AG04450 (cell line): ENCODE data around the gene NUTM2F. TPM values are rescaled to one million over a fixed set of nuclear protein-coding genes. Genes with fewer than 3 reads are reported as not detected.
"Not testable (repeated sequence)": the region's sequence is repeated elsewhere in the genome, so short reads cannot be mapped to it uniquely, and the experiment has no call there.

ENCODE experiments used
- CTCF ChIA-PET: fragments of 300-600, 350-600 bp; formaldehyde crosslinking; extraction: SDS; loops from one replicate; lab custom pipeline; 2022; ENCODE audit warnings: antibody characterized with exemption, inconsistent platforms; lab: Charles Lee
- POLR2A ChIA-PET: fragments of 350-600 bp; formaldehyde crosslinking; extraction: SDS; loops from one replicate; lab custom pipeline; 2021; ENCODE audit warnings: antibody characterized with exemption, inconsistent platforms; lab: Yijun Ruan, JAX
- DNase-seq: peaks from one replicate; pipeline ENCODE4 v3.0.0-alpha.2; 2011; ENCODE audit warnings: low read depth, low spot score
- H3K27ac ChIP-seq: one replicate; pipeline ENCODE4 v1.5.1; 2012; ENCODE audit warnings: low read depth, low read length, control low read depth
- H3K27me3 ChIP-seq: one replicate; pipeline ENCODE4 v1.6.0; 2012; ENCODE audit warnings: low read length; ENCODE audit not compliant: control insufficient read depth, insufficient read depth
- H3K4me3 ChIP-seq: 2 replicates; pipeline ENCODE4 v1.5.1; 2011; ENCODE audit warnings: mild to moderate bottlenecking, low read depth, low read length, control low read depth
- H3K9me3 ChIP-seq: 2 replicates; pipeline ENCODE4 v1.5.1; 2012; ENCODE audit warnings: low read length; ENCODE audit not compliant: control insufficient read depth, insufficient read depth
- CTCF ChIP-seq: IDR thresholded peaks from 2 replicates; pipeline ENCODE4 v1.5.1; 2011; ENCODE audit warnings: low read depth, low read length, control low read depth, inconsistent platforms
- polyA plus RNA-seq: library from polyadenylated mRNA; depleted of rRNA; stranded (reverse); fragments of >200 nt; gene quantifications from 2 replicates; pipeline ENCODE4 v1.2.3, GENCODE V29; 2011; rRNA removed

The NUTM2F gene
- polyA plus RNA-seq, 1 experiment: not detected

DNA sequence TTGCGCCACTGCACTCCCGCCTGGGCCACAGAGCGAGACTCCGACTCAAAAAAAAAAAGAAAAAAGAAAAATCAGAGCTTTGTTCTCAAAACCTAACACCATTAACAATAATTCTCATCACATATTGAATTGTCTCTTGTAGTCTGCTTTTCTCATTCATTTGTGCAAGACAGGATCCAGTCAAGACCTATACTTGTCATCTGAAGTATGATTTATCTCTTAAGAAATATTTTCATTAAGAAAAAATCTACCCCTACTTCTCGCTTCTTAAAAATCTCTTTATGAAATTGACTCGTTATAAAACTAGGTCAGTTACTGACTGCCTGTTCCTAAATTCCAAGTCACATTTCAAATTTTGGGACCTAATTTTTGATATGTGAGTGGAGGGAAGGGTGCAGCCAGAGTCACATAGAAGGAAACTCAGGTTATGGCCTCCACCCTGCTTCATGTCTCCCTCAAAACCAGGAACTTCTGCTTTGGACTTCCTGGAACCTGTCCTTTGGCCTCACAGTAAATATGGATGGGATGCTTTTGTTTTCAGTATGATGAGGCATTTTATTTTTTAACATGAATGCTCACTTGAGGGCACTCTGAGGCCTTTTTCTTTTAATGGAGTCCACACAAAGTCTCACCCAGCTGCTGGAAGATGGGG, 50.4 kb downstream of the NUTM2F start:
- Histone ChIP-seq H3K4me3 (no peak overlapping the region), H3K9me3 (no peaks in the 10 kb centered on the region; the same call in 1 of the 2 replicates), H3K27ac (no peak overlapping the region), H3K27me3 (no peaks in the 10 kb centered on the region)
- TF ChIP-seq CTCF: no peak
- POLR2A ChIA-PET: no interaction called here
- CTCF ChIA-PET: no interaction called here
- no peak for DNase-seq

DNA sequence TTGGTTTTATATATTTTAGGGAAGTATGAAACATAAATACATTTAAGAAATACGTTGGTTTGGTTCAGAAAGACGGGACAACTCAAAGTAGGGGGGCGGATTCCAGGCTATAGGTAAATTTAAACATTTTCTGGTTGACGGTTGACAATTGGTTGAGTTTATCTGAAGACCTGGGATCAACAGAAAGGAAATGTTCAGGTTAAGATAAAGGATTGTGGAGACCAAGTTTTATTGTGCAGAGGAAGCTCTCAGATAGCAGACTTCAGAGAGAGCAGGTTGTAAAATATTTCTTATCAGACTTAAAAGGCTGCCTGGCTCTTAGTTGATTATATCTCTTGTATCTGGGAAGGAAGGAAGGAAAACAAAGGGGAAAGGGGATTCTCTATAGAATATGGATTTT, 51.4 kb downstream of the NUTM2F start:
- H3K4me3 ChIP-seq, CTCF ChIA-PET, POLR2A ChIA-PET, H3K27ac ChIP-seq, H3K27me3 ChIP-seq, H3K9me3 ChIP-seq, DNase-seq: not testable (repeated sequence)

DNA sequence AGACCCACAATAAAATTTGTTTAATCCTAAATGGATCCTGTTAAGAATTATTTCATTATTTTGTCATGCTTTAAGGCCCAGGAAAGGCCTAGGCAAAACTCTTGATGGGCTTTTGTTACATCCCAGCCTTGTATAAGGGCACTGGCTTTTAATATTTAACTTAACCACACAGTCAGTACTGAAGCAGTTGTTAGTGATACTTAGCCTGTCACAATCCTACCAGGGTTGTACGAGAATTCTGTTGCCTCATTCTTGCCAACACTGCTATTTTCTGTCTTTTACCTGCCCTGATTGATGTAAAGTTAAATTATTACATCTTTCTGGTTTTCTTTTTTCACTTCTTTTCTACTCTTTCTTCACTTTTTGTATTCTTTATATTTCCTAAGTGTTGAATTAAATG, 58.4 kb downstream of the NUTM2F start:
- Histone ChIP-seq H3K27ac (no peak overlapping the region), H3K9me3 (peaks cover 11% of the 10 kb centered on the region), H3K4me3 (no peak overlapping the region), H3K27me3 (no peaks in the 10 kb centered on the region)
- no peak for TF ChIP-seq CTCF
- CTCF ChIA-PET: no interaction called here
- POLR2A ChIA-PET: no interaction called here
- no peak for DNase-seq

DNA sequence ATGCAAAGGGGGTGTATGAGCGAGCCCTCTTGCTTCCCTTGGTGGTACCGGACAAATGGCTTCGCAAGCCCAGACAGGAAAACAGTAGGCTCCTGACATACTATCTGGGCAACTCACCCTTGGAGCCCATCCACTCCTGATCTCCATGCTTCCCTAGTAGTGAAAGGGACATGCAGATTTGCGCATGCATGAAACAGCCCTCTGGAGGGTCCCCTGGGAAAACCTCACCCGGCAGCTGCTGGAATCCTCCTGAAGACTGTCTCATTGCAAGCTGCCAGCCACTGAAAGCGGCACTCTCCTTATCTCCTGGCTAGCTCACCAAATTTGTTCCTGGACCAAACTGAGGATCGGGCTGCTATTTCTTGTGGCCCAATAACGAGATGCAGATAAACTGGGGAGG, 59.2 kb downstream of the NUTM2F start:
- ChIA-PET CTCF (no interaction called here), POLR2A (no interaction called here)
- DNase-seq: no peak
- H3K9me3 ChIP-seq: peaks cover 11% of the 10 kb centered on the region
- no peak overlapping the region for H3K27ac ChIP-seq
- no peak for TF ChIP-seq CTCF
- no peaks in the 10 kb centered on the region for H3K27me3 ChIP-seq
- no peak overlapping the region for H3K4me3 ChIP-seq

Other genes starting within 250 kb of the NUTM2F start
- gene PTPDC1, start 244.2 kb downstream of the NUTM2F start, polyA plus RNA-seq: 6.0 and 6.6 TPM in 2 replicates
- 2.3 and 2.4 TPM in 2 replicates for gene ZNF169, start 69.3 kb downstream of the NUTM2F start, polyA plus RNA-seq
- gene PCAT7, start 226.4 kb upstream of the NUTM2F start, polyA plus RNA-seq: not detected in 2 replicates